ENCODE results near the gene LMF1.

The LMF1 gene

GRCh38 chr16:906296-906695 lies 64.5 kb downstream of the LMF1 start:
- no peaks in the 10 kb centered on the region for H3K79me2 ChIP-seq (ENCODE audit: control insufficient read depth, low read length)
- H3K4me3 ChIP-seq (ENCODE audit: low read length): no peak overlapping the region
- H4K20me1 ChIP-seq (ENCODE audit: control insufficient read depth, insufficient read depth, low read depth, low read length): no peaks in the 10 kb centered on the region
- no peak for TF ChIP-seq CTCF (IDR thresholded peaks at IDR 0.05; ENCODE audit: low read depth, low read length, poor library complexity, severe bottlenecking)
- no peak for TF ChIP-seq EZH2phosphoT487 (IDR thresholded peaks at IDR 0.05; ENCODE audit: borderline replicate concordance, low read length)
- no peaks in the 10 kb centered on the region for H3F3A ChIP-seq (ENCODE audit: control insufficient read depth, insufficient read depth)
- H3K4me1 ChIP-seq (ENCODE audit: control insufficient read depth, low read length): no peaks in the 10 kb centered on the region
- H3K9me3 ChIP-seq (ENCODE audit: control insufficient read depth, insufficient read depth, low read length): peaks cover 18% of the 10 kb centered on the region; the same call in 1 of the 2 replicates
- no peak overlapping the region for H3K27ac ChIP-seq (ENCODE audit: low read depth, low read length)
- H3K36me3 ChIP-seq (ENCODE audit: control insufficient read depth, low read length): peaks cover 29% of the 10 kb centered on the region
- H3K9me2 ChIP-seq (replicated peaks; ENCODE audit: control insufficient read depth, low read length): no peaks in the 10 kb centered on the region
- no peak overlapping the region for H3K4me2 ChIP-seq (ENCODE audit: low read length)
- no peaks in the 10 kb centered on the region for H3K27me3 ChIP-seq (ENCODE audit: control insufficient read depth, low read length)

GRCh38 chr16:901715-902601 lies 68.8 kb downstream of the LMF1 start:
- Histone ChIP-seq H3F3A (ENCODE audit: control insufficient read depth, insufficient read depth) (no peaks in the 10 kb centered on the region), H3K4me2 (ENCODE audit: low read length) (no peak overlapping the region), H3K4me1 (ENCODE audit: control insufficient read depth, low read length) (no peaks in the 10 kb centered on the region), H3K79me2 (ENCODE audit: control insufficient read depth, low read length) (no peaks in the 10 kb centered on the region), H4K20me1 (ENCODE audit: control insufficient read depth, insufficient read depth, low read depth, low read length) (no peaks in the 10 kb centered on the region), H3K27me3 (ENCODE audit: control insufficient read depth, low read length) (no peaks in the 10 kb centered on the region), H3K27ac (ENCODE audit: low read depth, low read length) (no peak overlapping the region), H3K36me3 (ENCODE audit: control insufficient read depth, low read length) (0 out of 2 replicates have a peak, but pooled peaks cover 4% of the 10 kb centered on the region), H3K9me3 (ENCODE audit: control insufficient read depth, insufficient read depth, low read length) (no peaks in the 10 kb centered on the region), H3K4me3 (ENCODE audit: low read length) (no peak overlapping the region), H3K9me2 (replicated peaks; ENCODE audit: control insufficient read depth, low read length) (no peaks in the 10 kb centered on the region)
- TF ChIP-seq EZH2phosphoT487 (IDR thresholded peaks at IDR 0.05; ENCODE audit: borderline replicate concordance, low read length) (no peak), CTCF (IDR thresholded peaks at IDR 0.05; ENCODE audit: low read depth, low read length, poor library complexity, severe bottlenecking) (no peak)

- H3K27me3 ChIP-seq (ENCODE audit: control insufficient read depth, low read length): no peaks in the 10 kb centered on the region
- H3K79me2 ChIP-seq (ENCODE audit: control insufficient read depth, low read length): no peaks in the 10 kb centered on the region
- H3K4me2 ChIP-seq (ENCODE audit: low read length): no peak overlapping the region
- H3K36me3 ChIP-seq (ENCODE audit: control insufficient read depth, low read length): no peaks in the 10 kb centered on the region
- no peak overlapping the region for H3K4me3 ChIP-seq (ENCODE audit: low read length)
- H3K27ac ChIP-seq (ENCODE audit: low read depth, low read length): no peak overlapping the region
- no peak for TF ChIP-seq CTCF (IDR thresholded peaks at IDR 0.05; ENCODE audit: low read depth, low read length, poor library complexity, severe bottlenecking)
- TF ChIP-seq EZH2phosphoT487 (IDR thresholded peaks at IDR 0.05; ENCODE audit: borderline replicate concordance, low read length): no peak
- H4K20me1 ChIP-seq (ENCODE audit: control insufficient read depth, insufficient read depth, low read depth, low read length): no peaks in the 10 kb centered on the region
- no peaks in the 10 kb centered on the region for H3K4me1 ChIP-seq (ENCODE audit: control insufficient read depth, low read length)
- no peaks in the 10 kb centered on the region for H3K9me3 ChIP-seq (ENCODE audit: control insufficient read depth, insufficient read depth, low read length)
- H3K9me2 ChIP-seq (replicated peaks; ENCODE audit: control insufficient read depth, low read length): no peaks in the 10 kb centered on the region
- H3F3A ChIP-seq (ENCODE audit: control insufficient read depth, insufficient read depth): no peaks in the 10 kb centered on the region
These were observed 69.6 kb downstream of the LMF1 start for GRCh38 chr16:901149-901548.

Data from DOHH2 (cell line).